H4 (cell line): ENCODE results near the gene TMEM176A. TPM values are rescaled to one million over a fixed set of nuclear protein-coding genes. Genes with fewer than 3 reads are reported as not detected.

Experiments used
- DNase-seq: peaks from one replicate; pipeline ENCODE4 v3.0.0-alpha.2; 2015; ENCODE audit warnings: low spot score
- total RNA-seq: library from RNA; depleted of rRNA; stranded (reverse); fragments of >200 nt; shearing (Covaris generic); gene quantifications from 2 replicates; pipeline ENCODE4 v1.2.3, GENCODE V29; 2014

The TMEM176A gene
- total RNA-seq, 1 experiment from 2014 or later: not detected

- no peak for DNase-seq
Observed at GRCh38 chr7:150818971-150819370, 18.4 kb downstream of the TMEM176A start.

- DNase-seq: no peak
Observed at GRCh38 chr7:150820148-150820547, 19.6 kb downstream of the TMEM176A start.

GRCh38 chr7:150820578-150821198, 20.1 kb downstream of the TMEM176A start:
- DNase-seq: no peak

GRCh38 chr7:150823043-150823442, 22.5 kb downstream of the TMEM176A start:
- DNase-seq: no peak

- peak; percentile 34 for DNase-seq
Observed at GRCh38 chr7:150823484-150824126, 23.0 kb downstream of the TMEM176A start.

- peak; percentile 34 for DNase-seq
Observed at GRCh38 chr7:150824379-150825177, 24.0 kb downstream of the TMEM176A start.

- no peak for DNase-seq
Observed at GRCh38 chr7:150826061-150826849, 25.7 kb downstream of the TMEM176A start.

GRCh38 chr7:150828384-150828783, 27.8 kb downstream of the TMEM176A start:
- DNase-seq: no peak

- DNase-seq: no peak
Observed at GRCh38 chr7:150829426-150829825, 28.9 kb downstream of the TMEM176A start.

- no peak for DNase-seq
Observed at GRCh38 chr7:150830937-150831336, 30.4 kb downstream of the TMEM176A start.

- no peak for DNase-seq
Observed at GRCh38 chr7:150831851-150832250, 31.3 kb downstream of the TMEM176A start.

GRCh38 chr7:150835019-150835418, 34.5 kb downstream of the TMEM176A start:
- DNase-seq: no peak

- DNase-seq: no peak
Observed at GRCh38 chr7:150835702-150836280, 35.2 kb downstream of the TMEM176A start.

- DNase-seq: no peak
Observed at GRCh38 chr7:150838965-150839650, 38.5 kb downstream of the TMEM176A start.

GRCh38 chr7:150842018-150842417, 41.4 kb downstream of the TMEM176A start:
- no peak for DNase-seq

GRCh38 chr7:150842716-150843115, 42.1 kb downstream of the TMEM176A start:
- no peak for DNase-seq

- DNase-seq: no peak
Observed at GRCh38 chr7:150845421-150845861, 44.9 kb downstream of the TMEM176A start.

GRCh38 chr7:150846291-150847115, 45.9 kb downstream of the TMEM176A start:
- no peak for DNase-seq

GRCh38 chr7:150847536-150847935, 47.0 kb downstream of the TMEM176A start:
- no peak for DNase-seq

- DNase-seq: no peak
Observed at GRCh38 chr7:150848111-150848510, 47.5 kb downstream of the TMEM176A start.
